C4-2B (cell line): ENCODE results near the gene MT1F.

Experiments used
- CTCF ChIP-seq: fragments of 450-650 bp; conservative IDR thresholded peaks from 2 replicates; pipeline ENCODE4 v1.5.1; 2017; ENCODE audit warnings: mild to moderate bottlenecking
- ZFX ChIP-seq: fragments of 450-650 bp; IDR thresholded peaks from 2 replicates; pipeline ENCODE4 v1.6.1; 2017

- TF ChIP-seq CTCF (no peak), ZFX (no peak)
Observed at GRCh38 chr16:56672761-56673536, 15.2 kb downstream of the MT1F start.
